Ascending aorta (tissue), 2 donors: ENCODE results near the gene ADGRA3. TPM values are rescaled to one million over a fixed set of nuclear protein-coding genes. Genes with fewer than 3 reads are reported as not detected.

ENCODE experiments used
- DNase-seq, 2 donors: peaks; one replicate each; pipeline ENCODE4 v3.0.0-alpha.2; 2019; ENCODE audit warnings: low spot score in 2 of 2
- H3K27ac ChIP-seq, 2 donors: fragments of 200-600 bp; sonication (generic); one replicate each; pipeline ENCODE4 v1.5.1; 2016 to 2017; ENCODE audit warnings: mild to moderate bottlenecking in 1 of 2
- H3K27me3 ChIP-seq: fragments of 200-600 bp; sonication (generic); one replicate; pipeline ENCODE4 v1.5.1; 2017
- H3K36me3 ChIP-seq, 2 donors: fragments of 200-600 bp; sonication (generic); one replicate each; pipeline ENCODE4 v1.5.1; 2016
- H3K4me1 ChIP-seq, 2 donors: fragments of 200-600 bp; sonication (generic); one replicate each; pipeline ENCODE4 v1.5.1; 2016 to 2017; ENCODE audit warnings: mild to moderate bottlenecking in 1 of 2
- H3K4me3 ChIP-seq, 2 donors: fragments of 200-600 bp; sonication (generic); one replicate each; pipeline ENCODE4 v1.5.1; 2016 to 2017; ENCODE audit warnings: mild to moderate bottlenecking in 1 of 2
- H3K9me3 ChIP-seq, 2 donors: fragments of 200-600 bp; sonication (generic); one replicate each; pipeline ENCODE4 v1.5.1; 2016
- CTCF ChIP-seq, 3 experiments: fragments of 200-600 bp in 2 of 3; fragments of 450-650 bp in 1 of 3; sonication (generic) in 2 of 3; IDR thresholded peaks; one replicate each; pipeline ENCODE4 v1.5.1; 2016 to 2019; ENCODE audit warnings: antibody characterized with exemption in 3 of 3, mild to moderate bottlenecking in 1 of 3, moderate library complexity in 1 of 3
- intact Hi-C: fragments of 100-400 bp; cut with DNase I; formaldehyde crosslinking; loops from one replicate; pipeline ENCODE4 v1.15.1; 2023
- total RNA-seq: library from RNA; depleted of rRNA; stranded (reverse); fragments of >200 nt; gene quantifications from one replicate; pipeline ENCODE4 v1.1.0, GENCODE V29; 2016

Gene ADGRA3
- total RNA-seq, 1 donor from 2014 or later = 2.2 TPM

DNA sequence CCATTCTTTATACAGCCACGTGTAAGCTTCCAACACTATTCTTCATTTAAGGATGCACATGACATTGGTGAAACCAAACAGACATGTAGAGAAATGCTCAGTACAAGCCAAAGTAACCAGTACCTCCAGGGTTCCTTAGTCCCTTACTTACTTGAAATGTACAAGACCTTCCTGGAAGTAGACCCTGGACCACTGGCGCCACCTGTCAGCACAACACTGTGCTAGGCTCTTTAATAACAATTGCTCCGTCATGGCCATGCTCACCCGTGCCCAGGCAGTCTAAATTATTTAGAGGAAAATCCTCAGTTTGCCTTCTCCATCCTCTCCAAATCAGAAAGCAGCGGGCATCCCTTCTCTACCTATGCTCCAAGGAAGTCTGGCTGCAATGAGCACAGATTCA, 52.7 kb downstream of the ADGRA3 start:
- H3K27ac ChIP-seq = no peak overlapping the region
- no peaks in the 10 kb centered on the region for H3K9me3 ChIP-seq
- no peaks in the 10 kb centered on the region for H3K36me3 ChIP-seq
- no peaks in the 10 kb centered on the region for H3K4me1 ChIP-seq
- no peak overlapping the region for H3K4me3 ChIP-seq
- DNase-seq = no peak
- no peaks in the 10 kb centered on the region for H3K27me3 ChIP-seq
- TF ChIP-seq CTCF (IDR thresholded peaks at IDR 0.05) = no peak
- intact Hi-C loops = no loop called here

GRCh38 chr4:22462688-22463087, 53.2 kb downstream of the ADGRA3 start:
- H3K27ac ChIP-seq = no peak overlapping the region
- no peaks in the 10 kb centered on the region for H3K4me1 ChIP-seq
- no peaks in the 10 kb centered on the region for H3K36me3 ChIP-seq
- no peak for TF ChIP-seq CTCF (IDR thresholded peaks at IDR 0.05)
- no peaks in the 10 kb centered on the region for H3K9me3 ChIP-seq
- intact Hi-C loops = no loop called here
- no peaks in the 10 kb centered on the region for H3K27me3 ChIP-seq
- no peak for DNase-seq
- no peak overlapping the region for H3K4me3 ChIP-seq

DNA sequence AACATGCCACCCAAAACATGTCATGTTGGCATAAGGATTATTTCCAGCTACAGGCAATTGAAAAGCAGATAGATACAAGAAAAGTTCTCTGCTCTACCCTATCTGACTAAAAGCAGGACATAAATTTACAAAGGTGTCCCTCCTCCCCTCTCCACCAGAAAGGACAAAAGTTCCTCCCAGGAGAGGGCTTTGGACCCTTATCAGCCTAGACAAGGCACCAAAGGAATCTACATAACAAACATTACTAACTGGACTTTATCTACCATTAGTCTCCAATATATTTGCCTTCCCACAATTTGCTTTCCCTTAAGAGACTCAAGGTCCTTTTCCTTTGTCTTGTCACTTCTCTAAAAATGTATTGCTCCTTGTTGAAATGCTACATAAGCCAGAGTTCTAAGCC, 55.6 kb downstream of the ADGRA3 start:
- Histone ChIP-seq H3K4me3 (no peak overlapping the region), H3K4me1 (no peaks in the 10 kb centered on the region), H3K27me3 (no peaks in the 10 kb centered on the region), H3K36me3 (no peaks in the 10 kb centered on the region), H3K9me3 (no peaks in the 10 kb centered on the region), H3K27ac (no peak overlapping the region)
- no peak for DNase-seq
- no peak for TF ChIP-seq CTCF (IDR thresholded peaks at IDR 0.05)
- intact Hi-C loops = no loop called here

DNA sequence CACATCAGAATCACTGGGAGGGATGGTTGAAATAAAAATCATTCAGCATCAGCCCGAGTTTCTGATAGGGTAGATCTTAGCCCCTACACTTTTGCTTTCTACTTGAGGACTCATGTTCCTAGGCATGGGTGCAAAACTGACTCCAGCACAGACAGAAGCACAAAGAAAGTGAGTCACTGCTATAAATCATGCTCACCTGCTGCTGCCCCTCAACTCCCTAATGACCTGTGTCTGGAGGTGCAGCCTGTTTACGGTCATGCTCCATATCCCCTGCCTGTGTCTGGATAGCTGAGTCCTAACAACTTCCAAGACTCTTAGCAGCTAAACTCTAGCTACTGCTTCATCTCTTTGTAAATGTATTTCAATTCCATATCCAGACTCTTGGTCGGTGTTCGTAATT, 57.8 kb downstream of the ADGRA3 start:
- H3K36me3 ChIP-seq = no peaks in the 10 kb centered on the region
- TF ChIP-seq CTCF (IDR thresholded peaks at IDR 0.05) = no peak
- no peak for DNase-seq
- H3K4me1 ChIP-seq = no peaks in the 10 kb centered on the region
- H3K9me3 ChIP-seq = no peaks in the 10 kb centered on the region
- no peak overlapping the region for H3K4me3 ChIP-seq
- H3K27me3 ChIP-seq = no peaks in the 10 kb centered on the region
- intact Hi-C loops = no loop called here
- no peak overlapping the region for H3K27ac ChIP-seq

DNA sequence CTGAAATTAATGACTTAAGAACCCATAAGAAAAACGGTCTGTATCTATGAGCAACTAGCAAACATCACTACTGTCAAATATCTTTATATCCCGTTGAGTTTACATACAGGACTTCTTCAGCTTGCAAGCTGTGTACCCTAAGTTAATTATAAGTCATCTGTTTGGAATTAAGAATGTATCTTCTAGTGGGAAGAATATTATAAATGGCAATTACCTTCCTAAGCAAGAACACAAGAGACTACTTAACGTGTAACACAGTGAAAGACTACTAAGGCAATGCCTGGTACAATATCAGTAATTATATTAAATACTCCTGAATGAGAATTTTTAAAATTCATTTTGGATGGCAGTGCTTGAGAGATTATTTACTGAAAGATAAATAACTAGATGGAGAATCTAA, 58.5 kb downstream of the ADGRA3 start:
- intact Hi-C loops = no loop called here
- Histone ChIP-seq H3K9me3 (no peaks in the 10 kb centered on the region), H3K27me3 (no peaks in the 10 kb centered on the region), H3K4me1 (no peaks in the 10 kb centered on the region), H3K4me3 (no peak overlapping the region), H3K27ac (no peak overlapping the region), H3K36me3 (no peaks in the 10 kb centered on the region)
- no peak for TF ChIP-seq CTCF (IDR thresholded peaks at IDR 0.05)
- DNase-seq = no peak

- no peaks in the 10 kb centered on the region for H3K27me3 ChIP-seq
Measured at GRCh38 chr4:22456291-22456690, 59.6 kb downstream of the ADGRA3 start.

More at GRCh38 chr4:22456291-22456690, 59.6 kb downstream of the ADGRA3 start:
- no peaks in the 10 kb centered on the region for H3K4me1 ChIP-seq
- no peak for TF ChIP-seq CTCF (IDR thresholded peaks at IDR 0.05)
- H3K4me3 ChIP-seq = no peak overlapping the region
- intact Hi-C loops = no loop called here
- no peaks in the 10 kb centered on the region for H3K36me3 ChIP-seq
- H3K27ac ChIP-seq = no peak overlapping the region
- DNase-seq = no peak
- H3K9me3 ChIP-seq = no peaks in the 10 kb centered on the region
